AG09319 (cell line): ENCODE data around the gene DNLZ.

Source experiments
- DNase-seq: peaks from one replicate; pipeline ENCODE4 v3.0.0-alpha.2; 2010; ENCODE audit warnings: low read depth; ENCODE audit errors: extremely low read depth
- CTCF ChIP-seq: IDR thresholded peaks from 2 replicates; pipeline ENCODE4 v1.5.1; 2011; ENCODE audit warnings: low read depth, mild to moderate bottlenecking, inconsistent platforms, low read length, moderate library complexity

DNLZ gene

GRCh38 chr9:136311051-136312008 lies 52.2 kb downstream of the DNLZ start:
- DNase-seq: no peak
- TF ChIP-seq CTCF: no peak

DNA sequence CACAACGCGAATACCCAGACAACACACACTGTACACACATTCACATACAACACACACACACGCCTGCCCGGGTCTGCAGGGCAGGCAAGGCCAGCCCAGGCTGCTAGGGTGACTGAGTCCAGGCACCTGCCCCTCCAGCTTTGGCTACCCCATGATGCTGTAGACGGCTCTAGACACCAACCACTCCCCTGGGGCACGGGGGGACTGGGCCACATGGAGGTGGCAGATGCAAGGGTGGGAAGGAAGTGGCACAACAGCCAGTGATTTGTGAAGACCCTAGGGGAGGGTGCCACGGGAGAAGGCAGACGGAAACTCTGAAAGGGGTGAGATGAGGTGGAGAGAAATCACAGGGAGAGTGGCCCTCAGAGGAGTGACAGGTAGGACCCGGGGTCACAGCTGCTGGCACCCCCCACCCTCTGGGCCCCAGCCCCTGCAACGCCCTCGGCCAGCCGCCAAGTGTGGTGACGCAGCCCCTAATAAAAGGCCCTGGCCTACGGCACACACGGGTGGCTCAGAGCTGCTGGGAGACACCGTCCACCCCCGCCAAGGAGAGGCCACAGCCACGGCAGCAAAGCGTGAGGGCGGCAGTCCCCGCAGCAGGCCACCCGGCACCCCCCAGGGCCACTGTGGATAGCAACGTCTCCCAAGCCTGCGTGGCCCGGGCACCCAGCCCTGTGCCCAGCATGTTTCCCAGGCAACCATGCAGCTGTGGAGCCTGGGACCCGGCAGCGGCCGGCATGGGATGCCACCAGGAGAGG lies 53.1 kb downstream of the DNLZ start:
- DNase-seq: no peak
- TF ChIP-seq CTCF: no peak

DNA sequence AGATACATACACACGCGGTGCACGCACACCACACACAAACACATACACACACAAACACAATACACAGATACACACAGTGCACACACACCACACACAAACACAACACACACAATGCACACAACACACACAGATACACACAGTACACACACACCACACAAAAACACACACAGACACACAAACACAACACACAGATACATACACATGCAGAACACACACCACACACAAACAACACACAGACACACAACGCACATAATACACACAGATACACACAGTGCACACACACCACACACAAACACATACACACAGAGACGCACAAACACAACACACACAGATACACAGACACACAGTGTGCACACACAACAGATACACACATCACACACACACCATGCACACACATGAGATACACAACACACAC lies 53.7 kb downstream of the DNLZ start:
- no peak for TF ChIP-seq CTCF
- no peak for DNase-seq
